Measurements from ENCODE around the gene PIP5K1C. TPM values are rescaled to one million over a fixed set of nuclear protein-coding genes. Genes with fewer than 3 reads are reported as not detected.

Gene PIP5K1C
- total and polyA plus RNA-seq, 9 of the 15 experiments (the other 6 are each of a cell fraction or from before 2014, with no cell fraction given): 0.38 to 22.1 (median 4.1) TPM

- TF ChIP-seq, protein P1, sequence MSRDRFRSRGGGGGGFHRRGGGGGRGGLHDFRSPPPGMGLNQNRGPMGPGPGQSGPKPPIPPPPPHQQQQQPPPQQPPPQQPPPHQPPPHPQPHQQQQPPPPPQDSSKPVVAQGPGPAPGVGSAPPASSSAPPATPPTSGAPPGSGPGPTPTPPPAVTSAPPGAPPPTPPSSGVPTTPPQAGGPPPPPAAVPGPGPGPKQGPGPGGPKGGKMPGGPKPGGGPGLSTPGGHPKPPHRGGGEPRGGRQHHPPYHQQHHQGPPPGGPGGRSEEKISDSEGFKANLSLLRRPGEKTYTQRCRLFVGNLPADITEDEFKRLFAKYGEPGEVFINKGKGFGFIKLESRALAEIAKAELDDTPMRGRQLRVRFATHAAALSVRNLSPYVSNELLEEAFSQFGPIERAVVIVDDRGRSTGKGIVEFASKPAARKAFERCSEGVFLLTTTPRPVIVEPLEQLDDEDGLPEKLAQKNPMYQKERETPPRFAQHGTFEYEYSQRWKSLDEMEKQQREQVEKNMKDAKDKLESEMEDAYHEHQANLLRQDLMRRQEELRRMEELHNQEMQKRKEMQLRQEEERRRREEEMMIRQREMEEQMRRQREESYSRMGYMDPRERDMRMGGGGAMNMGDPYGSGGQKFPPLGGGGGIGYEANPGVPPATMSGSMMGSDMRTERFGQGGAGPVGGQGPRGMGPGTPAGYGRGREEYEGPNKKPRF (IDR thresholded peaks at IDR 0.05; ENCODE audit: low read depth, low read length): no peak
- TF ChIP-seq SP1 (CRISPR knock-in tag; IDR thresholded peaks at IDR 0.05) (no peak; the same call in none of the 2 replicates), POLR2AphosphoS5 (IDR thresholded peaks at IDR 0.05; ENCODE audit: control insufficient read depth, insufficient read depth, low read depth, low read length) (no peak), NELFE (IDR thresholded peaks at IDR 0.05; ENCODE audit: insufficient read depth, insufficient read length) (no peak), ZBTB8A (IDR thresholded peaks at IDR 0.05; ENCODE audit: partially characterized antibody) (no peak), CBX8 (IDR thresholded peaks at IDR 0.05; ENCODE audit: borderline replicate concordance, extremely low read depth, low read depth, low read length, poor library complexity, severe bottlenecking) (no peak)
- TF ChIP-seq, protein P2, sequence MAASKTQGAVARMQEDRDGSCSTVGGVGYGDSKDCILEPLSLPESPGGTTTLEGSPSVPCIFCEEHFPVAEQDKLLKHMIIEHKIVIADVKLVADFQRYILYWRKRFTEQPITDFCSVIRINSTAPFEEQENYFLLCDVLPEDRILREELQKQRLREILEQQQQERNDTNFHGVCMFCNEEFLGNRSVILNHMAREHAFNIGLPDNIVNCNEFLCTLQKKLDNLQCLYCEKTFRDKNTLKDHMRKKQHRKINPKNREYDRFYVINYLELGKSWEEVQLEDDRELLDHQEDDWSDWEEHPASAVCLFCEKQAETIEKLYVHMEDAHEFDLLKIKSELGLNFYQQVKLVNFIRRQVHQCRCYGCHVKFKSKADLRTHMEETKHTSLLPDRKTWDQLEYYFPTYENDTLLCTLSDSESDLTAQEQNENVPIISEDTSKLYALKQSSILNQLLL (CRISPR knock-in tag; IDR thresholded peaks at IDR 0.05; ENCODE audit: borderline replicate concordance): no peak
- TF ChIP-seq, protein P3, sequence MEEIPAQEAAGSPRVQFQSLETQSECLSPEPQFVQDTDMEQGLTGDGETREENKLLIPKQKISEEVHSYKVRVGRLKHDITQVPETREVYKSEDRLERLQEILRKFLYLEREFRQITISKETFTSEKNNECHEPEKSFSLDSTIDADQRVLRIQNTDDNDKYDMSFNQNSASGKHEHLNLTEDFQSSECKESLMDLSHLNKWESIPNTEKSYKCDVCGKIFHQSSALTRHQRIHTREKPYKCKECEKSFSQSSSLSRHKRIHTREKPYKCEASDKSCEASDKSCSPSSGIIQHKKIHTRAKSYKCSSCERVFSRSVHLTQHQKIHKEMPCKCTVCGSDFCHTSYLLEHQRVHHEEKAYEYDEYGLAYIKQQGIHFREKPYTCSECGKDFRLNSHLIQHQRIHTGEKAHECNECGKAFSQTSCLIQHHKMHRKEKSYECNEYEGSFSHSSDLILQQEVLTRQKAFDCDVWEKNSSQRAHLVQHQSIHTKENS (CRISPR knock-in tag; IDR thresholded peaks at IDR 0.05): no peak
- TF ChIP-seq, protein P4, sequence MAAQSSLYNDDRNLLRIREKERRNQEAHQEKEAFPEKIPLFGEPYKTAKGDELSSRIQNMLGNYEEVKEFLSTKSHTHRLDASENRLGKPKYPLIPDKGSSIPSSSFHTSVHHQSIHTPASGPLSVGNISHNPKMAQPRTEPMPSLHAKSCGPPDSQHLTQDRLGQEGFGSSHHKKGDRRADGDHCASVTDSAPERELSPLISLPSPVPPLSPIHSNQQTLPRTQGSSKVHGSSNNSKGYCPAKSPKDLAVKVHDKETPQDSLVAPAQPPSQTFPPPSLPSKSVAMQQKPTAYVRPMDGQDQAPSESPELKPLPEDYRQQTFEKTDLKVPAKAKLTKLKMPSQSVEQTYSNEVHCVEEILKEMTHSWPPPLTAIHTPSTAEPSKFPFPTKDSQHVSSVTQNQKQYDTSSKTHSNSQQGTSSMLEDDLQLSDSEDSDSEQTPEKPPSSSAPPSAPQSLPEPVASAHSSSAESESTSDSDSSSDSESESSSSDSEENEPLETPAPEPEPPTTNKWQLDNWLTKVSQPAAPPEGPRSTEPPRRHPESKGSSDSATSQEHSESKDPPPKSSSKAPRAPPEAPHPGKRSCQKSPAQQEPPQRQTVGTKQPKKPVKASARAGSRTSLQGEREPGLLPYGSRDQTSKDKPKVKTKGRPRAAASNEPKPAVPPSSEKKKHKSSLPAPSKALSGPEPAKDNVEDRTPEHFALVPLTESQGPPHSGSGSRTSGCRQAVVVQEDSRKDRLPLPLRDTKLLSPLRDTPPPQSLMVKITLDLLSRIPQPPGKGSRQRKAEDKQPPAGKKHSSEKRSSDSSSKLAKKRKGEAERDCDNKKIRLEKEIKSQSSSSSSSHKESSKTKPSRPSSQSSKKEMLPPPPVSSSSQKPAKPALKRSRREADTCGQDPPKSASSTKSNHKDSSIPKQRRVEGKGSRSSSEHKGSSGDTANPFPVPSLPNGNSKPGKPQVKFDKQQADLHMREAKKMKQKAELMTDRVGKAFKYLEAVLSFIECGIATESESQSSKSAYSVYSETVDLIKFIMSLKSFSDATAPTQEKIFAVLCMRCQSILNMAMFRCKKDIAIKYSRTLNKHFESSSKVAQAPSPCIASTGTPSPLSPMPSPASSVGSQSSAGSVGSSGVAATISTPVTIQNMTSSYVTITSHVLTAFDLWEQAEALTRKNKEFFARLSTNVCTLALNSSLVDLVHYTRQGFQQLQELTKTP (IDR thresholded peaks at IDR 0.05; ENCODE audit: low read depth in 1 of 2, partially characterized antibody in 2 of 2): no peak
- TF ChIP-seq, protein P5, sequence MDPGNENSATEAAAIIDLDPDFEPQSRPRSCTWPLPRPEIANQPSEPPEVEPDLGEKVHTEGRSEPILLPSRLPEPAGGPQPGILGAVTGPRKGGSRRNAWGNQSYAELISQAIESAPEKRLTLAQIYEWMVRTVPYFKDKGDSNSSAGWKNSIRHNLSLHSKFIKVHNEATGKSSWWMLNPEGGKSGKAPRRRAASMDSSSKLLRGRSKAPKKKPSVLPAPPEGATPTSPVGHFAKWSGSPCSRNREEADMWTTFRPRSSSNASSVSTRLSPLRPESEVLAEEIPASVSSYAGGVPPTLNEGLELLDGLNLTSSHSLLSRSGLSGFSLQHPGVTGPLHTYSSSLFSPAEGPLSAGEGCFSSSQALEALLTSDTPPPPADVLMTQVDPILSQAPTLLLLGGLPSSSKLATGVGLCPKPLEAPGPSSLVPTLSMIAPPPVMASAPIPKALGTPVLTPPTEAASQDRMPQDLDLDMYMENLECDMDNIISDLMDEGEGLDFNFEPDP (CRISPR knock-in tag; IDR thresholded peaks at IDR 0.05): no peak
Measured at GRCh38 chr19:3670796-3671679, 29.2 kb downstream of the PIP5K1C start (continued).
